GM21737 (cell line): Measurements from ENCODE around the gene IGF2BP3.
"Not testable (repeated sequence)": the region's sequence is repeated elsewhere in the genome, so short reads cannot be mapped to it uniquely, and the experiment has no call there.

Source experiments
- ATAC-seq: cut with Tn5 transposase; IDR thresholded peaks from one replicate; pipeline ENCODE4 v1.9.1; 2021; ENCODE audit warnings: mild to moderate bottlenecking, moderate library complexity; ENCODE audit not compliant: unreplicated experiment

IGF2BP3 gene

GRCh38 chr7:23470330-23471105, at the start of gene IGF2BP3:
Gene IGF2BP3 (minus strand): TSS chr7:23470491. CDS start chr7:23470110, 381 bp downstream.
- no peak for ATAC-seq

- ATAC-seq, result no peak
Observed at GRCh38 chr7:23514755-23515154, 44.5 kb upstream of the IGF2BP3 start.

GRCh38 chr7:23513746-23514145, 43.5 kb upstream of the IGF2BP3 start:
- not testable (repeated sequence) for ATAC-seq

GRCh38 chr7:23494009-23494408, 23.7 kb upstream of the IGF2BP3 start:
- no peak for ATAC-seq

- ATAC-seq, result no peak
Observed at GRCh38 chr7:23491502-23491901, 21.2 kb upstream of the IGF2BP3 start.

- peak; percentile 86 for ATAC-seq
Observed at GRCh38 chr7:23490357-23491135, 20.3 kb upstream of the IGF2BP3 start.

- not testable (repeated sequence) for ATAC-seq
Observed at GRCh38 chr7:23488714-23489113, 18.4 kb upstream of the IGF2BP3 start.

- ATAC-seq, result no peak
Observed at GRCh38 chr7:23487670-23488069, 17.4 kb upstream of the IGF2BP3 start.

GRCh38 chr7:23486002-23486773, 15.9 kb upstream of the IGF2BP3 start:
- ATAC-seq, result no peak

- ATAC-seq, result no peak
Observed at GRCh38 chr7:23482686-23483085, 12.4 kb upstream of the IGF2BP3 start.

- no peak for ATAC-seq
Observed at GRCh38 chr7:23477962-23478866, 7.9 kb upstream of the IGF2BP3 start.

GRCh38 chr7:23477157-23477499, 6.8 kb upstream of the IGF2BP3 start:
- ATAC-seq, result no peak

GRCh38 chr7:23476286-23477156, 6.2 kb upstream of the IGF2BP3 start:
- ATAC-seq, result no peak

GRCh38 chr7:23475576-23475839, 5.2 kb upstream of the IGF2BP3 start:
- ATAC-seq, result no peak

GRCh38 chr7:23474829-23475575, 4.7 kb upstream of the IGF2BP3 start:
- ATAC-seq, result no peak

- ATAC-seq, result peak; percentile 67
Observed at GRCh38 chr7:23474094-23474828, 4.0 kb upstream of the IGF2BP3 start.

GRCh38 chr7:23473844-23474093, 3.5 kb upstream of the IGF2BP3 start:
- ATAC-seq, result no peak

GRCh38 chr7:23472956-23473843, 2.9 kb upstream of the IGF2BP3 start:
- no peak for ATAC-seq
